ENCODE data around the gene HES7.

Gene HES7

GRCh38 chr17:8156246-8156992, 32.5 kb upstream of the HES7 start:
- DNase-seq (ENCODE audit: low read depth, low spot score): peak; percentile 100
- peak overlapping the region; percentile 73 for H3K4me3 ChIP-seq (ENCODE audit: low read length)

- H3K4me3 ChIP-seq (ENCODE audit: low read length): peak overlapping the region; percentile 73
- no peak for DNase-seq (ENCODE audit: low read depth, low spot score)
These were observed 32.0 kb upstream of the HES7 start for GRCh38 chr17:8155996-8156245.

- no peak for DNase-seq (ENCODE audit: low read depth, low spot score)
- peak overlapping the region; percentile 73 for H3K4me3 ChIP-seq (ENCODE audit: low read length)
These were observed 31.5 kb upstream of the HES7 start for GRCh38 chr17:8155231-8155995.

- DNase-seq (ENCODE audit: low read depth, low spot score): no peak
These were observed 30.8 kb upstream of the HES7 start for GRCh38 chr17:8154608-8155155.

GRCh38 chr17:8153957-8154607, 30.2 kb upstream of the HES7 start:
- H3K4me3 ChIP-seq (ENCODE audit: low read length): peak overlapping the region; percentile 28; the same call in 1 of the 2 replicates
- no peak for DNase-seq (ENCODE audit: low read depth, low spot score)

More at GRCh38 chr17:8154608-8155155, 30.8 kb upstream of the HES7 start:
- no peak overlapping the region for H3K4me3 ChIP-seq (ENCODE audit: low read length)

GRCh38 chr17:8153525-8153956, 29.6 kb upstream of the HES7 start:
- DNase-seq (ENCODE audit: low read depth, low spot score): no peak
- no peak overlapping the region for H3K4me3 ChIP-seq (ENCODE audit: low read length)

GRCh38 chr17:8153031-8153451, 29.1 kb upstream of the HES7 start:
- DNase-seq (ENCODE audit: low read depth, low spot score): no peak
- H3K4me3 ChIP-seq (ENCODE audit: low read length): peak overlapping the region; percentile 95

GRCh38 chr17:8152112-8152775, 28.3 kb upstream of the HES7 start, which contains the start of gene PER1:
Gene PER1, minus strand, starts transcription at chr17:8152404. Its CDS starts 1,698 bp downstream, at chr17:8150706.
- peak within 1 kb of the TSS; percentile 95 for H3K4me3 ChIP-seq (ENCODE audit: low read length)
- DNase-seq (ENCODE audit: low read depth, low spot score): peak; percentile 87

- no peak for DNase-seq (ENCODE audit: low read depth, low spot score)
- peak overlapping the region; percentile 95 for H3K4me3 ChIP-seq (ENCODE audit: low read length)
These were observed 27.8 kb upstream of the HES7 start for GRCh38 chr17:8151641-8152111.

- H3K4me3 ChIP-seq (ENCODE audit: low read length): peak overlapping the region; percentile 95
- peak; percentile 87 for DNase-seq (ENCODE audit: low read depth, low spot score)
These were observed 27.3 kb upstream of the HES7 start for GRCh38 chr17:8151120-8151640.

GRCh38 chr17:8150194-8151119, 26.6 kb upstream of the HES7 start:
- peak overlapping the region; percentile 95 for H3K4me3 ChIP-seq (ENCODE audit: low read length)
- no peak for DNase-seq (ENCODE audit: low read depth, low spot score)

GRCh38 chr17:8149419-8150193, 25.7 kb upstream of the HES7 start:
- no peak overlapping the region for H3K4me3 ChIP-seq (ENCODE audit: low read length)
- no peak for DNase-seq (ENCODE audit: low read depth, low spot score)

GRCh38 chr17:8148560-8148959, 24.7 kb upstream of the HES7 start:
- no peak for DNase-seq (ENCODE audit: low read depth, low spot score)

GRCh38 chr17:8147805-8148404, 24.0 kb upstream of the HES7 start:
- no peak overlapping the region for H3K4me3 ChIP-seq (ENCODE audit: low read length)
- no peak for DNase-seq (ENCODE audit: low read depth, low spot score)

More at GRCh38 chr17:8148560-8148959, 24.7 kb upstream of the HES7 start:
- H3K4me3 ChIP-seq (ENCODE audit: low read length): no peak overlapping the region

GRCh38 chr17:8147141-8147804, 23.4 kb upstream of the HES7 start:
- no peak overlapping the region for H3K4me3 ChIP-seq (ENCODE audit: low read length)
- no peak for DNase-seq (ENCODE audit: low read depth, low spot score)
